ENCODE measurements around the gene SNURF.

SNURF gene

GRCh38 chr15:24955531-24955921 lies 739 bp downstream of the SNURF start:
- Histone ChIP-seq H2AFZ (ENCODE audit: low read depth, low read length, severe bottlenecking) (peak overlapping the region; percentile 85), H3K4me2 (ENCODE audit: low read depth, low read length, poor library complexity, severe bottlenecking) (peak overlapping the region; percentile 56), H3K9me3 (ENCODE audit: insufficient read depth, low read length) (no peaks in the 10 kb centered on the region), H3K9me2 (replicated peaks; ENCODE audit: insufficient read depth, low read length) (no peaks in the 10 kb centered on the region), H3K79me2 (ENCODE audit: insufficient read depth, low read length) (peaks cover 53% of the 10 kb centered on the region), H3K36me3 (ENCODE audit: low read length) (peaks cover 3% of the 10 kb centered on the region; the same call in 1 of the 2 replicates), H3K27me3 (ENCODE audit: low read length) (no peaks in the 10 kb centered on the region), H3K9ac (ENCODE audit: low read length) (peak overlapping the region; percentile 63), H3K4me3 (ENCODE audit: insufficient read depth, low read length, poor library complexity, severe bottlenecking) (peak overlapping the region; percentile 69), H4K20me1 (ENCODE audit: low read depth, low read length) (no peaks in the 10 kb centered on the region), H3K27ac (ENCODE audit: low read depth, low read length) (peak overlapping the region; percentile 75), H3F3A (ENCODE audit: insufficient read depth) (no peaks in the 10 kb centered on the region)
- TF ChIP-seq EZH2phosphoT487 (conservative IDR thresholded peaks at IDR 0.05; ENCODE audit: low read length), result no peak
- no peak for TF ChIP-seq CTCF (IDR thresholded peaks at IDR 0.05; ENCODE audit: insufficient read depth, low read length, poor library complexity, severe bottlenecking)

GRCh38 chr15:24956111-24956838 lies 1.5 kb downstream of the SNURF start:
- peaks cover 3% of the 10 kb centered on the region; the same call in 1 of the 2 replicates for H3K36me3 ChIP-seq (ENCODE audit: low read length)
- peaks cover 61% of the 10 kb centered on the region for H3K79me2 ChIP-seq (ENCODE audit: insufficient read depth, low read length)
- no peaks in the 10 kb centered on the region for H3K9me3 ChIP-seq (ENCODE audit: insufficient read depth, low read length)
- no peaks in the 10 kb centered on the region for H3K9me2 ChIP-seq (replicated peaks; ENCODE audit: insufficient read depth, low read length)
- H4K20me1 ChIP-seq (ENCODE audit: low read depth, low read length), result no peaks in the 10 kb centered on the region
- TF ChIP-seq CTCF (IDR thresholded peaks at IDR 0.05; ENCODE audit: insufficient read depth, low read length, poor library complexity, severe bottlenecking), result no peak
- TF ChIP-seq EZH2phosphoT487 (conservative IDR thresholded peaks at IDR 0.05; ENCODE audit: low read length), result no peak
- H3F3A ChIP-seq (ENCODE audit: insufficient read depth), result no peaks in the 10 kb centered on the region
- peak overlapping the region; percentile 56 for H3K4me2 ChIP-seq (ENCODE audit: low read depth, low read length, poor library complexity, severe bottlenecking)
- H3K27ac ChIP-seq (ENCODE audit: low read depth, low read length), result peak overlapping the region; percentile 75
- H3K27me3 ChIP-seq (ENCODE audit: low read length), result no peaks in the 10 kb centered on the region
- H2AFZ ChIP-seq (ENCODE audit: low read depth, low read length, severe bottlenecking), result peak overlapping the region; percentile 68
- peak overlapping the region; percentile 69 for H3K4me3 ChIP-seq (ENCODE audit: insufficient read depth, low read length, poor library complexity, severe bottlenecking)
- H3K9ac ChIP-seq (ENCODE audit: low read length), result peak overlapping the region; percentile 63

- Histone ChIP-seq H3K79me2 (ENCODE audit: insufficient read depth, low read length) (peaks cover 63% of the 10 kb centered on the region), H3K9ac (ENCODE audit: low read length) (no peak overlapping the region), H3F3A (ENCODE audit: insufficient read depth) (no peaks in the 10 kb centered on the region), H3K9me2 (replicated peaks; ENCODE audit: insufficient read depth, low read length) (no peaks in the 10 kb centered on the region), H3K27me3 (ENCODE audit: low read length) (no peaks in the 10 kb centered on the region), H3K27ac (ENCODE audit: low read depth, low read length) (no peak overlapping the region), H3K36me3 (ENCODE audit: low read length) (peaks cover 8% of the 10 kb centered on the region; the same call in 1 of the 2 replicates), H4K20me1 (ENCODE audit: low read depth, low read length) (no peaks in the 10 kb centered on the region), H3K4me2 (ENCODE audit: low read depth, low read length, poor library complexity, severe bottlenecking) (peak overlapping the region; percentile 56), H3K4me3 (ENCODE audit: insufficient read depth, low read length, poor library complexity, severe bottlenecking) (no peak overlapping the region), H3K9me3 (ENCODE audit: insufficient read depth, low read length) (no peaks in the 10 kb centered on the region), H2AFZ (ENCODE audit: low read depth, low read length, severe bottlenecking) (no peak overlapping the region)
- TF ChIP-seq CTCF (IDR thresholded peaks at IDR 0.05; ENCODE audit: insufficient read depth, low read length, poor library complexity, severe bottlenecking) (no peak), EZH2phosphoT487 (conservative IDR thresholded peaks at IDR 0.05; ENCODE audit: low read length) (no peak)
Measured at GRCh38 chr15:24957691-24958090, 2.9 kb downstream of the SNURF start.
